Measurements from ENCODE around the gene PEX14.

- TF ChIP-seq ZBTB33 (CRISPR knock-in tag; IDR thresholded peaks at IDR 0.05) (no peak), POLR2AphosphoS5 (IDR thresholded peaks at IDR 0.05; ENCODE audit: control insufficient read depth, insufficient read depth, low read depth, low read length) (no peak), ZNF280B (CRISPR knock-in tag; IDR thresholded peaks at IDR 0.05) (no peak), HDAC6 (IDR thresholded peaks at IDR 0.05; ENCODE audit: low read depth, low read length) (no peak), TARDBP (IDR thresholded peaks at IDR 0.05) (no peak), CHCHD3 (CRISPR knock-in tag; IDR thresholded peaks at IDR 0.05) (no peak), ZNF212 (CRISPR knock-in tag; IDR thresholded peaks at IDR 0.05) (no peak), EGR1 (conservative IDR thresholded peaks at IDR 0.05) (no peak), PHTF2 (CRISPR knock-in tag; IDR thresholded peaks at IDR 0.05) (no peak), KLF10 (CRISPR knock-in tag; IDR thresholded peaks at IDR 0.05) (no peak), ZNF561 (CRISPR knock-in tag; conservative IDR thresholded peaks at IDR 0.05) (no peak), NR2C1 (IDR thresholded peaks at IDR 0.05) (no peak), NR2C1 (tag; IDR thresholded peaks at IDR 0.05) (no peak)
- TF ChIP-seq, protein P1, sequence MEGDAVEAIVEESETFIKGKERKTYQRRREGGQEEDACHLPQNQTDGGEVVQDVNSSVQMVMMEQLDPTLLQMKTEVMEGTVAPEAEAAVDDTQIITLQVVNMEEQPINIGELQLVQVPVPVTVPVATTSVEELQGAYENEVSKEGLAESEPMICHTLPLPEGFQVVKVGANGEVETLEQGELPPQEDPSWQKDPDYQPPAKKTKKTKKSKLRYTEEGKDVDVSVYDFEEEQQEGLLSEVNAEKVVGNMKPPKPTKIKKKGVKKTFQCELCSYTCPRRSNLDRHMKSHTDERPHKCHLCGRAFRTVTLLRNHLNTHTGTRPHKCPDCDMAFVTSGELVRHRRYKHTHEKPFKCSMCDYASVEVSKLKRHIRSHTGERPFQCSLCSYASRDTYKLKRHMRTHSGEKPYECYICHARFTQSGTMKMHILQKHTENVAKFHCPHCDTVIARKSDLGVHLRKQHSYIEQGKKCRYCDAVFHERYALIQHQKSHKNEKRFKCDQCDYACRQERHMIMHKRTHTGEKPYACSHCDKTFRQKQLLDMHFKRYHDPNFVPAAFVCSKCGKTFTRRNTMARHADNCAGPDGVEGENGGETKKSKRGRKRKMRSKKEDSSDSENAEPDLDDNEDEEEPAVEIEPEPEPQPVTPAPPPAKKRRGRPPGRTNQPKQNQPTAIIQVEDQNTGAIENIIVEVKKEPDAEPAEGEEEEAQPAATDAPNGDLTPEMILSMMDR (IDR thresholded peaks at IDR 0.05 in 2 of 3, conservative IDR thresholded peaks at IDR 0.05 in 1 of 3; ENCODE audit: insufficient read depth in 2 of 3, low read depth in 1 of 3, low read length in 3 of 3) = no peak
These were observed 167.8 kb downstream of the PEX14 start for GRCh38 chr1:10642403-10643080.
